Eye (tissue), 1 donor: ENCODE results near the gene YBX3.
"Not testable (repeated sequence)": the region's sequence is repeated elsewhere in the genome, so short reads cannot be mapped to it uniquely, and the experiment has no call there.

Experiments used
- DNase-seq: peaks from one replicate; pipeline ENCODE4 v3.0.0-alpha.2; 2015

The YBX3 gene

GRCh38 chr12:10722905-10723746 lies at the start of gene YBX3:
Gene YBX3, minus strand, starts transcription at chr12:10723323. Its CDS starts 212 bp downstream, at chr12:10723111.
- DNase-seq: peak; percentile 92

- peak; percentile 73 for DNase-seq
These were observed 48.1 kb upstream of the YBX3 start for GRCh38 chr12:10771132-10771733.

GRCh38 chr12:10759657-10760056 lies 36.5 kb upstream of the YBX3 start:
- no peak for DNase-seq

GRCh38 chr12:10756194-10756593 lies 33.1 kb upstream of the YBX3 start:
- DNase-seq: no peak

GRCh38 chr12:10753059-10753458 lies 29.9 kb upstream of the YBX3 start:
- DNase-seq: no peak

- no peak for DNase-seq
These were observed 27.2 kb upstream of the YBX3 start for GRCh38 chr12:10750385-10750727.

GRCh38 chr12:10749700-10750384 lies 26.7 kb upstream of the YBX3 start:
- DNase-seq: peak; percentile 96

GRCh38 chr12:10747730-10748129 lies 24.6 kb upstream of the YBX3 start:
- no peak for DNase-seq

- DNase-seq: not testable (repeated sequence)
These were observed 20.3 kb upstream of the YBX3 start for GRCh38 chr12:10743420-10743819.

GRCh38 chr12:10741845-10742244 lies 18.7 kb upstream of the YBX3 start:
- DNase-seq: no peak

- no peak for DNase-seq
These were observed 17.1 kb upstream of the YBX3 start for GRCh38 chr12:10740182-10740581.

GRCh38 chr12:10739157-10740118 lies 16.3 kb upstream of the YBX3 start:
- DNase-seq: no peak

GRCh38 chr12:10737249-10737648 lies 14.1 kb upstream of the YBX3 start:
- no peak for DNase-seq

GRCh38 chr12:10736463-10736862 lies 13.3 kb upstream of the YBX3 start:
- DNase-seq: no peak

GRCh38 chr12:10735428-10735827 lies 12.3 kb upstream of the YBX3 start:
- DNase-seq: no peak

GRCh38 chr12:10732549-10732948 lies 9.4 kb upstream of the YBX3 start:
- DNase-seq: no peak

- no peak for DNase-seq
These were observed 8.9 kb upstream of the YBX3 start for GRCh38 chr12:10732066-10732465.

- DNase-seq: no peak
These were observed 7.4 kb upstream of the YBX3 start for GRCh38 chr12:10730559-10730958.

GRCh38 chr12:10728091-10728490 lies 5.0 kb upstream of the YBX3 start:
- DNase-seq: no peak

GRCh38 chr12:10726945-10727344 lies 3.8 kb upstream of the YBX3 start:
- DNase-seq: no peak

GRCh38 chr12:10725003-10725402 lies 1.9 kb upstream of the YBX3 start:
- no peak for DNase-seq

- DNase-seq: no peak
These were observed 620 bp downstream of the YBX3 start for GRCh38 chr12:10722502-10722904.
